Adrenal gland (tissue), 5 donors: ENCODE data around the gene PGAP2.

Experiments
- CTCF ChIP-seq, 6 experiments: fragments of 450-650 bp in 4 of 6; fragments of 200-600 bp in 2 of 6; sonication (generic) in 1 of 6; IDR thresholded peaks; 1 replicate in 5 of 6; 2 replicates in 1 of 6; pipeline versions ENCODE4 v1.5.1 to v1.8.0; 2016 to 2021; ENCODE audit warnings: antibody characterized with exemption in 6 of 6, mild to moderate bottlenecking in 2 of 6, moderate library complexity in 1 of 6
- POLR2A ChIP-seq, 2 donors: fragments of 450-650 bp; IDR thresholded peaks; one replicate each; pipeline ENCODE4 v1.6.1; 2017; ENCODE audit warnings: antibody characterized with exemption in 2 of 2, mild to moderate bottlenecking in 2 of 2, moderate library complexity in 1 of 2
- donor health status: DM: no; HTN: no; CAD: no.

GRCh38 chr11:3853545-3853842, 45.1 kb downstream of the PGAP2 start:
- TF ChIP-seq CTCF (IDR thresholded peaks at IDR 0.05) (no peak), POLR2A (IDR thresholded peaks at IDR 0.05) (no peak)
